B cell (primary cell): ENCODE measurements around the gene ADAMTSL2. TPM values are rescaled to one million over a fixed set of nuclear protein-coding genes. Genes with fewer than 3 reads are reported as not detected.
A peak's percentile ranks its signal among the peaks of the same experiment; 100 is the strongest.

Experiments used
- ATAC-seq: fragments of 200-7000 bp; cut with Tn5 transposase; one replicate; pipeline ENCODE4 v1.10.0; 2021; ENCODE audit warnings: low read depth, mild to moderate bottlenecking, moderate number of reproducible peaks, moderate library complexity
- CTCF ChIA-PET: fragments of 350-600 bp; sonication (Branson Sonifier 250); formaldehyde crosslinking; loops from one replicate; lab custom pipeline; 2021; ENCODE audit warnings: antibody characterized with exemption, inconsistent platforms; lab: Charles Lee
- POLR2A ChIA-PET: fragments of 350-600 bp; sonication (Branson Sonifier 250); formaldehyde crosslinking; loops from one replicate; lab custom pipeline; 2021; ENCODE audit warnings: antibody characterized with exemption; lab: Charles Lee
- DNase-seq: peaks from one replicate; pipeline ENCODE4 v3.0.0; 2013
- H2AFZ ChIP-seq: 2 replicates; pipeline ENCODE4 v1.6.1; 2012; ENCODE audit warnings: mild to moderate bottlenecking, low read depth, low read length; ENCODE audit not compliant: insufficient read depth, poor library complexity, severe bottlenecking
- H3K27ac ChIP-seq, 2 donors: 1 replicate in 1 of 2; 2 replicates in 1 of 2; pipeline ENCODE4 v1.5.1; 2012 to 2013; ENCODE audit warnings: low read length in 2 of 2, mild to moderate bottlenecking in 2 of 2, moderate library complexity in 1 of 2
- H3K27me3 ChIP-seq, 4 experiments: fragments of 200-600 bp in 1 of 4; sonication (generic) in 1 of 4; replicated peaks in 1 of 4; 1 replicate in 2 of 4; 2 replicates in 2 of 4; pipeline versions ENCODE4 v1.6.1 to v1.7.0; 2013 to 2016; ENCODE audit warnings: low read length in 3 of 4, mild to moderate bottlenecking in 2 of 4, mixed read lengths in 1 of 4, moderate library complexity in 1 of 4; ENCODE audit not compliant: insufficient read depth in 4 of 4, control insufficient read depth in 3 of 4; ENCODE audit errors: control extremely low read depth in 1 of 4
- H3K36me3 ChIP-seq, 2 experiments: replicated peaks in 1 of 2; 1 replicate in 1 of 2; 2 replicates in 1 of 2; pipeline versions ENCODE4 v1.6.1 to v1.7.1; 2013; ENCODE audit warnings: low read length in 1 of 2; ENCODE audit not compliant: insufficient read depth in 2 of 2, control insufficient read depth in 1 of 2; ENCODE audit errors: control extremely low read depth in 1 of 2, extremely low read depth in 1 of 2
- H3K4me1 ChIP-seq, 2 donors: fragments of 200-600 bp in 1 of 2; sonication (generic) in 1 of 2; 1 replicate in 1 of 2; 2 replicates in 1 of 2; pipeline versions ENCODE4 v1.5.1 to v1.6.1; 2013 to 2017; ENCODE audit warnings: low read length in 2 of 2; ENCODE audit not compliant: control insufficient read depth in 2 of 2, insufficient read depth in 2 of 2
- H3K4me2 ChIP-seq: replicated peaks from 2 replicates; pipeline ENCODE3; 2012; ENCODE audit warnings: mild to moderate bottlenecking, low read depth, low read length; ENCODE audit not compliant: poor library complexity, severe bottlenecking
- H3K4me3 ChIP-seq, 5 experiments: fragments of 200-600 bp in 1 of 5; sonication (generic) in 1 of 5; 1 replicate in 3 of 5; 2 replicates in 2 of 5; pipeline versions ENCODE4 v1.5.1 to v1.7.0; 2011 to 2016; ENCODE audit warnings: low read length in 4 of 5, mild to moderate bottlenecking in 4 of 5, low read depth in 2 of 5, control low read depth in 1 of 5, moderate library complexity in 1 of 5; ENCODE audit not compliant: insufficient read depth in 1 of 5; ENCODE audit errors: control extremely low read depth in 1 of 5, extremely low read depth in 1 of 5
- H3K79me2 ChIP-seq: fragments of 200-600 bp; sonication (generic); one replicate; pipeline ENCODE4 v1.6.0; 2016; ENCODE audit warnings: low read length; ENCODE audit not compliant: control insufficient read depth, insufficient read depth
- H3K9ac ChIP-seq: fragments of 200-600 bp; sonication (generic); 2 replicates; pipeline ENCODE4 v1.6.1; 2017; ENCODE audit warnings: mild to moderate bottlenecking, low read length, moderate library complexity
- H3K9me3 ChIP-seq, 3 donors: one replicate each; pipeline versions ENCODE4 v1.6.1 to v1.7.1; 2013; ENCODE audit warnings: low read length in 2 of 3; ENCODE audit not compliant: control insufficient read depth in 2 of 3, insufficient read depth in 1 of 3; ENCODE audit errors: control extremely low read depth in 1 of 3
- H4K20me1 ChIP-seq: 2 replicates; pipeline ENCODE4 v1.6.0; 2012; ENCODE audit warnings: mild to moderate bottlenecking, low read length; ENCODE audit not compliant: insufficient read depth, control insufficient read depth, poor library complexity, severe bottlenecking
- H3K27ac Mint-ChIP-seq: one replicate; pipeline ENCODE4 v1.8.0; 2021; ENCODE audit warnings: mixed read lengths
- H3K27me3 Mint-ChIP-seq: one replicate; pipeline ENCODE4 v1.8.0; 2021; ENCODE audit warnings: mixed read lengths
- H3K4me1 Mint-ChIP-seq: one replicate; pipeline ENCODE4 v1.8.0; 2021; ENCODE audit warnings: mixed read lengths
- H3K4me3 Mint-ChIP-seq: one replicate; pipeline ENCODE4 v1.8.0; 2021; ENCODE audit warnings: mixed read lengths
- H3K9me3 Mint-ChIP-seq: one replicate; pipeline ENCODE4 v1.8.0; 2022; ENCODE audit warnings: mixed read lengths; ENCODE audit not compliant: insufficient read depth
- CTCF ChIP-seq: fragments of 200-600 bp; IDR thresholded peaks from one replicate; pipeline ENCODE4 v1.8.0; 2022; ENCODE audit warnings: antibody characterized with exemption, mild to moderate bottlenecking
- EZH2 ChIP-seq: IDR thresholded peaks from 2 replicates; pipeline ENCODE4 v1.6.1; 2012; ENCODE audit warnings: borderline replicate concordance, low read depth, mild to moderate bottlenecking, moderate library complexity, low read length; ENCODE audit not compliant: insufficient read depth, poor library complexity, severe bottlenecking
- WGBS: methylation state at CpG from one replicate; pipeline ENCODE4 v1.1.5; 2013; ENCODE audit warnings: missing lambda C conversion rate; ENCODE audit not compliant: insufficient coverage; 5-methylcytosine and 5-hydroxymethylcytosine counted together
- intact Hi-C: fragments of 100-400 bp; cut with micrococcal nuclease; formaldehyde crosslinking; loops from one replicate; pipeline ENCODE4 v1.10.0; 2022
- polyA plus RNA-seq: library from polyadenylated mRNA; depleted of rRNA; stranded (reverse); fragments of >200 nt; gene quantifications from 2 replicates; pipeline ENCODE4 v1.2.3, GENCODE V29; 2012
- total RNA-seq, 2 donors: library from RNA; stranded (reverse); fragments of 120-200 nt in 1 of 2; gene quantifications; 1 replicate in 1 of 2; 2 replicates in 1 of 2; pipeline versions ENCODE4 v1.2.3 to v1.2.4, GENCODE V29; 2013 to 2022

Gene ADAMTSL2
- total and polyA plus RNA-seq, 2 donors (not counting 1 experiment from before 2014, with no cell fraction given) = 0.03 TPM; not detected in 1

- no peak for TF ChIP-seq CTCF
- TF ChIP-seq EZH2 = no peak
- peak overlapping the region; percentile 15 for H3K27ac Mint-ChIP-seq
Observed at GRCh38 chr9:133532937-133533668, 1.4 kb upstream of the ADAMTSL2 start.

GRCh38 chr9:133533857-133534256 lies 647 bp upstream of the ADAMTSL2 start:
- Histone ChIP-seq H3K79me2 (no peaks in the 10 kb centered on the region), H3K9ac (no peak overlapping the region), H3K4me1 (peaks cover 7 to 18% of the 10 kb centered on the region in 2 donors), H3K27ac (no peak overlapping the region), H2AFZ (no peak overlapping the region), H3K9me3 (peaks cover 0 to 3% (median 0%) of the 10 kb centered on the region in 3 donors), H4K20me1 (no peaks in the 10 kb centered on the region), H3K4me2 (peak overlapping the region; percentile 43), H3K4me3 (no peak overlapping the region), H3K27me3 (peaks cover 0 to 61% (median 10%) of the 10 kb centered on the region in 4 experiments), H3K36me3 (no peaks in the 10 kb centered on the region)
- WGBS = 56% methylated on average over 8 of the region's 9 CpGs
- Mint-ChIP-seq H3K27me3 (peaks cover 33% of the 10 kb centered on the region), H3K4me1 (peaks cover 13% of the 10 kb centered on the region), H3K4me3 (no peak overlapping the region), H3K27ac (no peak overlapping the region), H3K9me3 (no peaks in the 10 kb centered on the region)
- CTCF ChIA-PET = no interaction called here
- DNase-seq = no peak
- ATAC-seq = no peak
- POLR2A ChIA-PET = no interaction called here
- intact Hi-C loops = loop anchor here (5.0 kb wide), 3 partner anchors 193 to 563 kb away; partner anchors contain the start of gene VAV2
- TF ChIP-seq EZH2 = no peak
- TF ChIP-seq CTCF = no peak

More at GRCh38 chr9:133532937-133533668, 1.4 kb upstream of the ADAMTSL2 start:
- CTCF ChIA-PET = no interaction called here
- peaks cover 13% of the 10 kb centered on the region for H3K4me1 Mint-ChIP-seq
- no peaks in the 10 kb centered on the region for H3K9me3 Mint-ChIP-seq
- POLR2A ChIA-PET = no interaction called here
- H2AFZ ChIP-seq = no peak overlapping the region
- peak overlapping the region; percentile 29 for H3K4me3 Mint-ChIP-seq
- peak; percentile 65 for DNase-seq
- peaks cover 0 to 66% (median 10%) of the 10 kb centered on the region in 4 experiments for H3K27me3 ChIP-seq
- no peaks in the 10 kb centered on the region for H3K79me2 ChIP-seq
- peak overlapping the region; percentile 43 for H3K4me2 ChIP-seq
- H3K36me3 ChIP-seq = no peaks in the 10 kb centered on the region
- no peak overlapping the region for H3K27ac ChIP-seq
- no peak overlapping the region for H3K4me3 ChIP-seq
- ATAC-seq = peak; percentile 79
- WGBS = 39% methylated on average over 20 of the region's 20 CpGs
- peaks cover 7 to 18% of the 10 kb centered on the region in 2 donors for H3K4me1 ChIP-seq
- no peak overlapping the region for H3K9ac ChIP-seq
- H3K27me3 Mint-ChIP-seq = peaks cover 29% of the 10 kb centered on the region
- intact Hi-C loops = loop anchor here (5.0 kb wide), 3 partner anchors 194 to 564 kb away; partner anchors contain the start of gene VAV2
- H3K9me3 ChIP-seq = peaks cover 0 to 3% (median 0%) of the 10 kb centered on the region in 3 donors
- H4K20me1 ChIP-seq = no peaks in the 10 kb centered on the region
